GM19328 (cell line): ENCODE results near the gene GALNT12.

Experiments used
- ATAC-seq: cut with Tn5 transposase; IDR thresholded peaks from one replicate; pipeline ENCODE4 v1.9.1; 2021; ENCODE audit warnings: mild to moderate bottlenecking, moderate library complexity; ENCODE audit not compliant: unreplicated experiment

The GALNT12 gene

GRCh38 chr9:98855592-98855991 lies 48.1 kb downstream of the GALNT12 start:
- ATAC-seq = no peak

- ATAC-seq = no peak
Observed at GRCh38 chr9:98856982-98857381, 49.5 kb downstream of the GALNT12 start.

- ATAC-seq = no peak
Observed at GRCh38 chr9:98859941-98860340, 52.5 kb downstream of the GALNT12 start.

- ATAC-seq = no peak
Observed at GRCh38 chr9:98860871-98861293, 53.4 kb downstream of the GALNT12 start.

- no peak for ATAC-seq
Observed at GRCh38 chr9:98861781-98862504, 54.5 kb downstream of the GALNT12 start.

- no peak for ATAC-seq
Observed at GRCh38 chr9:98862936-98863335, 55.5 kb downstream of the GALNT12 start.

- ATAC-seq = no peak
Observed at GRCh38 chr9:98864281-98865174, 57.1 kb downstream of the GALNT12 start.

GRCh38 chr9:98865284-98865875 lies 57.9 kb downstream of the GALNT12 start:
- no peak for ATAC-seq

GRCh38 chr9:98866435-98867102 lies 59.1 kb downstream of the GALNT12 start:
- no peak for ATAC-seq

GRCh38 chr9:98867103-98867428 lies 59.6 kb downstream of the GALNT12 start:
- ATAC-seq = no peak

GRCh38 chr9:98867429-98868168 lies 60.1 kb downstream of the GALNT12 start:
- no peak for ATAC-seq

- ATAC-seq = no peak
Observed at GRCh38 chr9:98869078-98869745, 61.7 kb downstream of the GALNT12 start.

GRCh38 chr9:98869866-98870265 lies 62.4 kb downstream of the GALNT12 start:
- no peak for ATAC-seq

- no peak for ATAC-seq
Observed at GRCh38 chr9:98870782-98871557, 63.5 kb downstream of the GALNT12 start.

- ATAC-seq = no peak
Observed at GRCh38 chr9:98871558-98872065, 64.1 kb downstream of the GALNT12 start.

- no peak for ATAC-seq
Observed at GRCh38 chr9:98873526-98873925, 66.1 kb downstream of the GALNT12 start.

- ATAC-seq = no peak
Observed at GRCh38 chr9:98873951-98874371, 66.5 kb downstream of the GALNT12 start.

GRCh38 chr9:98874721-98875255 lies 67.3 kb downstream of the GALNT12 start:
- no peak for ATAC-seq

- no peak for ATAC-seq
Observed at GRCh38 chr9:98875536-98875935, 68.1 kb downstream of the GALNT12 start.
